HG02840 (cell line): ENCODE data around the gene ADAM12.
"Not testable (repeated sequence)": the region's sequence is repeated elsewhere in the genome, so short reads cannot be mapped to it uniquely, and the experiment has no call there.

ENCODE experiments used
- ATAC-seq: cut with Tn5 transposase; IDR thresholded peaks from one replicate; pipeline ENCODE4 v1.9.1; 2021; ENCODE audit warnings: mild to moderate bottlenecking, moderate library complexity, moderate number of reproducible peaks; ENCODE audit not compliant: unreplicated experiment, low FRiP score

The ADAM12 gene

GRCh38 chr10:126070476-126071215 is 317.6 kb downstream of the ADAM12 start:
- ATAC-seq = no peak

GRCh38 chr10:126068322-126068721 is 320.0 kb downstream of the ADAM12 start:
- ATAC-seq = no peak

- ATAC-seq = no peak
These were observed 321.8 kb downstream of the ADAM12 start for GRCh38 chr10:126066456-126066855.

- no peak for ATAC-seq
These were observed 322.4 kb downstream of the ADAM12 start for GRCh38 chr10:126065751-126066377.

- ATAC-seq = no peak
These were observed 323.8 kb downstream of the ADAM12 start for GRCh38 chr10:126064512-126064911.

- no peak for ATAC-seq
These were observed 324.9 kb downstream of the ADAM12 start for GRCh38 chr10:126063353-126063791.

GRCh38 chr10:126062131-126063032 is 325.9 kb downstream of the ADAM12 start:
- no peak for ATAC-seq

- no peak for ATAC-seq
These were observed 326.8 kb downstream of the ADAM12 start for GRCh38 chr10:126061526-126061925.

GRCh38 chr10:126060261-126060931 is 327.9 kb downstream of the ADAM12 start:
- ATAC-seq = no peak

- ATAC-seq = no peak
These were observed 329.0 kb downstream of the ADAM12 start for GRCh38 chr10:126059076-126059826.

GRCh38 chr10:126058507-126058906 is 329.8 kb downstream of the ADAM12 start:
- ATAC-seq = no peak

- ATAC-seq = no peak
These were observed 330.2 kb downstream of the ADAM12 start for GRCh38 chr10:126058104-126058503.

- ATAC-seq = no peak
These were observed 330.8 kb downstream of the ADAM12 start for GRCh38 chr10:126057494-126057893.

- no peak for ATAC-seq
These were observed 334.1 kb downstream of the ADAM12 start for GRCh38 chr10:126054191-126054590.

- ATAC-seq = no peak
These were observed 336.1 kb downstream of the ADAM12 start for GRCh38 chr10:126052171-126052570.

- no peak for ATAC-seq
These were observed 338.2 kb downstream of the ADAM12 start for GRCh38 chr10:126049759-126050700.

- ATAC-seq = not testable (repeated sequence)
These were observed 340.5 kb downstream of the ADAM12 start for GRCh38 chr10:126047749-126048148.

GRCh38 chr10:126046831-126047230 is 341.4 kb downstream of the ADAM12 start:
- ATAC-seq = no peak

GRCh38 chr10:126045861-126046260 is 342.4 kb downstream of the ADAM12 start:
- ATAC-seq = no peak
